Measurements from ENCODE around the gene DIP2C.
"Not testable (repeated sequence)": the region's sequence is repeated elsewhere in the genome, so short reads cannot be mapped to it uniquely, and the experiment has no call there.

Gene DIP2C

GRCh38 chr10:624605-625332 is 64.7 kb downstream of the DIP2C start:
- DNase-seq (ENCODE audit: low spot score): no peak

- DNase-seq (ENCODE audit: low spot score): no peak
Observed at GRCh38 chr10:624312-624604, 65.2 kb downstream of the DIP2C start.

- DNase-seq (ENCODE audit: low spot score): no peak
Observed at GRCh38 chr10:623477-624311, 65.8 kb downstream of the DIP2C start.

GRCh38 chr10:623014-623413 is 66.5 kb downstream of the DIP2C start:
- DNase-seq (ENCODE audit: low spot score): no peak

GRCh38 chr10:621981-622740 is 67.3 kb downstream of the DIP2C start:
- DNase-seq (ENCODE audit: low spot score): no peak

- DNase-seq (ENCODE audit: low spot score): no peak
Observed at GRCh38 chr10:621513-621912, 68.0 kb downstream of the DIP2C start.

GRCh38 chr10:620971-621370 is 68.5 kb downstream of the DIP2C start:
- no peak for DNase-seq (ENCODE audit: low spot score)

- no peak for DNase-seq (ENCODE audit: low spot score)
Observed at GRCh38 chr10:620417-620816, 69.1 kb downstream of the DIP2C start.

GRCh38 chr10:619710-620109 is 69.8 kb downstream of the DIP2C start:
- no peak for DNase-seq (ENCODE audit: low spot score)

GRCh38 chr10:618229-618989 is 71.1 kb downstream of the DIP2C start:
- no peak for DNase-seq (ENCODE audit: low spot score)

GRCh38 chr10:617471-617870 is 72.0 kb downstream of the DIP2C start:
- DNase-seq (ENCODE audit: low spot score): no peak

- DNase-seq (ENCODE audit: low spot score): no peak
Observed at GRCh38 chr10:615583-616152, 73.8 kb downstream of the DIP2C start.

GRCh38 chr10:614790-615582 is 74.5 kb downstream of the DIP2C start:
- DNase-seq (ENCODE audit: low spot score): no peak

- no peak for DNase-seq (ENCODE audit: low spot score)
Observed at GRCh38 chr10:614139-614711, 75.2 kb downstream of the DIP2C start.

- DNase-seq (ENCODE audit: low spot score): no peak
Observed at GRCh38 chr10:613271-614138, 76.0 kb downstream of the DIP2C start.

- no peak for DNase-seq (ENCODE audit: low spot score)
Observed at GRCh38 chr10:612696-613095, 76.8 kb downstream of the DIP2C start.

GRCh38 chr10:610642-611305 is 78.7 kb downstream of the DIP2C start:
- not testable (repeated sequence) for DNase-seq (ENCODE audit: low spot score)

GRCh38 chr10:609868-610545 is 79.5 kb downstream of the DIP2C start:
- no peak for DNase-seq (ENCODE audit: low spot score)

Measured in CD4-positive, alpha-beta T cell treated with Interleukin-15 for 4 hours (primary cell).